ENCODE measurements around the gene JMJD8. TPM values are rescaled to one million over a fixed set of nuclear protein-coding genes. Genes with fewer than 3 reads are reported as not detected.

Gene JMJD8
- total and polyA plus RNA-seq, 9 of the 15 experiments (the other 6 are each of a cell fraction or from before 2014, with no cell fraction given), result 1.2 to 50.6 (median 29.3) TPM

DNA sequence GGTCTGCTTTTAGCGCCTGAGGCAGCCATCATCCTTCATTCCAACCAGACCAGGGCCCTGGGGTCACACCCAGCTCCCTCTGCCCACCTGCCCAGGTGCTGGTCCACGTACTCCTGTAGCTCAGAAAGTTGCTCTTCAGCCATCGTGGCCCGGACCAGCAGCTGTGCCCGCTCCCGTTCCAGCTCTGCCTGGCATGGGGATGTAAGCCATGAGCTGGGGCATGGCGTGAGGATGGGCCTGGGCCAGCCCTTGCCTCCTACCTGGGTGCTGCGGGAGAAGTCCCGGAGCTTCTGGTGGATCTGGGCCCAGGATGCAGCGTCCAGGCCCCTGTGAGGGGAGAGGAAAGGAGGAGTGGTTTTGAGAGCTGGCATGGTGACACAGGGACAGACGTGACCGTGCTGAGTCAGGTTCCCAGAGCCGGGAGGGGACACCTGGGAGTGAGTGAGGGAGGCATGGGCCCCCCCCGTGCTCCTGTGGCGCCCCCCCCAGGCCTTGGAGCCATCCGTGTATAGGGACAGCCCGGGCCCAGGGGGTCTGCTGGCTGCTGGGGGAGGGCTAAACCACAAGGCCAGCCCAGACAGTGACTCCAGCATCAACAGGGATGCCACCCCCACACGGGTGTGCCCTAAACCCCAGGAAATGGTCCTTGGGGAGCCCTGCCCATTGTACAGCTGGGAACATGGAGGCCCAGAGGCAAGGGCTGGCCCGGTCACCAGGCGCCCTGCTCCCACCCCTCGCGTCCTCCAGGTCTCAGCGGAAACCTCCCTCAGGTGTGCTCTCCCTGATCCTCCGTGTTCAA is 38.9 kb upstream of the JMJD8 start (continued):
- TF ChIP-seq MAZ (CRISPR knock-in tag; conservative IDR thresholded peaks at IDR 0.05 in 1 of 2, IDR thresholded peaks at IDR 0.05 in 1 of 2) (peak in 1 of 2 experiments; percentile 36; a peak in 1 of 4 replicates), STAT5B (CRISPR knock-in tag; IDR thresholded peaks at IDR 0.05) (no peak), BCOR (IDR thresholded peaks at IDR 0.05) (peak; percentile 74; the same call in 1 of the 2 replicates), ZNF175 (CRISPR knock-in tag; IDR thresholded peaks at IDR 0.05; ENCODE audit: low read depth) (no peak), CBX5 (IDR thresholded peaks at IDR 0.05; ENCODE audit: borderline replicate concordance, low read depth) (no peak), MYC (IDR thresholded peaks at IDR 0.05; ENCODE audit: low read depth, low read length) (no peak), MYC (CRISPR knock-in tag; IDR thresholded peaks at IDR 0.05; ENCODE audit: borderline replicate concordance, low read depth) (no peak), RBM25 (IDR thresholded peaks at IDR 0.05; ENCODE audit: low read depth, low read length, severe bottlenecking) (peak; percentile 69), ZNF384 (IDR thresholded peaks at IDR 0.05; ENCODE audit: low read depth, low read length) (no peak), NFE2 (IDR thresholded peaks at IDR 0.05; ENCODE audit: low read depth) (peak; percentile 37), PCBP2 (IDR thresholded peaks at IDR 0.05; ENCODE audit: low read depth, low read length, poor library complexity, severe bottlenecking) (no peak), NONO (IDR thresholded peaks at IDR 0.05; ENCODE audit: low read depth in 2 of 2, low read length in 1 of 2) (no peak), NR4A1 (CRISPR knock-in tag; IDR thresholded peaks at IDR 0.05) (no peak), NR4A1 (tag; IDR thresholded peaks at IDR 0.05) (no peak), SRSF7 (optimal IDR thresholded peaks at IDR 0.05; ENCODE audit: low read depth, low read length) (no peak), ZFP1 (CRISPR knock-in tag; IDR thresholded peaks at IDR 0.05) (no peak), ZSCAN32 (CRISPR knock-in tag; IDR thresholded peaks at IDR 0.05) (no peak), ZNF655 (CRISPR knock-in tag; IDR thresholded peaks at IDR 0.05) (no peak), ETS2 (tag; IDR thresholded peaks at IDR 0.05; ENCODE audit: borderline replicate concordance, poor library complexity, severe bottlenecking) (no peak), GTF2B (IDR thresholded peaks at IDR 0.05; ENCODE audit: extremely low read depth, insufficient read length) (no peak)
- TF ChIP-seq, protein P1, sequence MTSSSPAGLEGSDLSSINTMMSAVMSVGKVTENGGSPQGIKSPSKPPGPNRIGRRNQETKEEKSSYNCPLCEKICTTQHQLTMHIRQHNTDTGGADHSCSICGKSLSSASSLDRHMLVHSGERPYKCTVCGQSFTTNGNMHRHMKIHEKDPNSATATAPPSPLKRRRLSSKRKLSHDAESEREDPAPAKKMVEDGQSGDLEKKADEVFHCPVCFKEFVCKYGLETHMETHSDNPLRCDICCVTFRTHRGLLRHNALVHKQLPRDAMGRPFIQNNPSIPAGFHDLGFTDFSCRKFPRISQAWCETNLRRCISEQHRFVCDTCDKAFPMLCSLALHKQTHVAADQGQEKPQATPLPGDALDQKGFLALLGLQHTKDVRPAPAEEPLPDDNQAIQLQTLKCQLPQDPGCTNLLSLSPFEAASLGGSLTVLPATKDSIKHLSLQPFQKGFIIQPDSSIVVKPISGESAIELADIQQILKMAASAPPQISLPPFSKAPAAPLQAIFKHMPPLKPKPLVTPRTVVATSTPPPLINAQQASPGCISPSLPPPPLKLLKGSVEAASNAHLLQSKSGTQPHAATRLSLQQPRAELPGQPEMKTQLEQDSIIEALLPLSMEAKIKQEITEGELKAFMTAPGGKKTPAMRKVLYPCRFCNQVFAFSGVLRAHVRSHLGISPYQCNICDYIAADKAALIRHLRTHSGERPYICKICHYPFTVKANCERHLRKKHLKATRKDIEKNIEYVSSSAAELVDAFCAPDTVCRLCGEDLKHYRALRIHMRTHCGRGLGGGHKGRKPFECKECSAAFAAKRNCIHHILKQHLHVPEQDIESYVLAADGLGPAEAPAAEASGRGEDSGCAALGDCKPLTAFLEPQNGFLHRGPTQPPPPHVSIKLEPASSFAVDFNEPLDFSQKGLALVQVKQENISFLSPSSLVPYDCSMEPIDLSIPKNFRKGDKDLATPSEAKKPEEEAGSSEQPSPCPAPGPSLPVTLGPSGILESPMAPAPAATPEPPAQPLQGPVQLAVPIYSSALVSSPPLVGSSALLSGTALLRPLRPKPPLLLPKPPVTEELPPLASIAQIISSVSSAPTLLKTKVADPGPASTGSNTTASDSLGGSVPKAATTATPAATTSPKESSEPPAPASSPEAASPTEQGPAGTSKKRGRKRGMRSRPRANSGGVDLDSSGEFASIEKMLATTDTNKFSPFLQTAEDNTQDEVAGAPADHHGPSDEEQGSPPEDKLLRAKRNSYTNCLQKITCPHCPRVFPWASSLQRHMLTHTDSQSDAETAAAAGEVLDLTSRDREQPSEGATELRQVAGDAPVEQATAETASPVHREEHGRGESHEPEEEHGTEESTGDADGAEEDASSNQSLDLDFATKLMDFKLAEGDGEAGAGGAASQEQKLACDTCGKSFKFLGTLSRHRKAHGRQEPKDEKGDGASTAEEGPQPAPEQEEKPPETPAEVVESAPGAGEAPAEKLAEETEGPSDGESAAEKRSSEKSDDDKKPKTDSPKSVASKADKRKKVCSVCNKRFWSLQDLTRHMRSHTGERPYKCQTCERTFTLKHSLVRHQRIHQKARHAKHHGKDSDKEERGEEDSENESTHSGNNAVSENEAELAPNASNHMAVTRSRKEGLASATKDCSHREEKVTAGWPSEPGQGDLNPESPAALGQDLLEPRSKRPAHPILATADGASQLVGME (CRISPR knock-in tag; IDR thresholded peaks at IDR 0.05), result no peak

Data from K562 (cell line).